ENCODE results near the gene VPS26C. TPM values are rescaled to one million over a fixed set of nuclear protein-coding genes. Genes with fewer than 3 reads are reported as not detected.
A peak's percentile ranks its signal among the peaks of the same experiment; 100 is the strongest.

VPS26C gene
- total and polyA plus RNA-seq, 10 of the 15 experiments (the other 5 are each of a cell fraction or from before 2014, with no cell fraction given) = 32.5 to 65.1 (median 48.0) TPM

DNA sequence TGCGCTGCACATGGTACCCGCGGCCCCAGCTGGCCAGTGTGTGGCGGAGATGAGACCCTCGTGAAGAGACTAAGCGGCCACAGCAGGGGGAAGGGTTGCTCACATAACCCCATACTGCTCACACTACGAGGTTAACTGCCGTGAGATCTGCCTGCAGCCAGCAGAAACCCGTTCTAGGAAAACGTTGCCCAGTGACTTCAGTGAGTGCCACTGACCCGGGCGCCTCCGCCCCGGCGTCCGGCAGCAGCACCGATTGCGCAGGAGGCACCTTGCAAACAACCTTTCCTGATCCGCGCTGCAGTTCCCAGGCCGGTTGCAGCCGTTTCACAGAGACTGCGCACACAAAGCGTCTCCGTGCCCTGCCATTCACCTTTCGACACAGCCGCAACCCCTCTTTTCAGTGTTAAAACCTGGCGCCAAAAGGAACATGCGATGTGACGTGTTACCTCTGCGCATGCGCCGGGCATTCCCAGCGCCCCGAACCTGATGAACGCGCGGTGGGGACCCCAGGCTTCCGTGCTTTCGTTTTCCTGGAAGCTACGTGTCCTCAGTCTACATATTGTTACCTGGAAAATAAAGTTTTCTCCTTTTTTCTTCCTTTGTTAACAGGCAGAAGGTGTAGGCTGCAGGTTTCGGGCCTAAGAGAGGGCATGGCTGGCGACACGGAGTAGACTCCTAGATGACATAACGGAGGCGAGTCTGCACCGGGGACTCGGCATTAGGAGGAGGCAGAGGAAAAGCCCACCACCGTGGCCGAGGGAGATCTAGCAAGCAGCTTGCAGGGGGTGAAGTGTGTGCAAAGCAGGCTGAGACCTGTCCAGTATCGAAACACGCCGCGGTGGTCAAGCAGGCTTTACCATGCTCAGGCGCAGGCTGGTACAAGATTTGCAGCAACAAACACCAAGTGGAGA lies 8.9 kb downstream of the VPS26C start (continued):
- TF ChIP-seq, protein P1, sequence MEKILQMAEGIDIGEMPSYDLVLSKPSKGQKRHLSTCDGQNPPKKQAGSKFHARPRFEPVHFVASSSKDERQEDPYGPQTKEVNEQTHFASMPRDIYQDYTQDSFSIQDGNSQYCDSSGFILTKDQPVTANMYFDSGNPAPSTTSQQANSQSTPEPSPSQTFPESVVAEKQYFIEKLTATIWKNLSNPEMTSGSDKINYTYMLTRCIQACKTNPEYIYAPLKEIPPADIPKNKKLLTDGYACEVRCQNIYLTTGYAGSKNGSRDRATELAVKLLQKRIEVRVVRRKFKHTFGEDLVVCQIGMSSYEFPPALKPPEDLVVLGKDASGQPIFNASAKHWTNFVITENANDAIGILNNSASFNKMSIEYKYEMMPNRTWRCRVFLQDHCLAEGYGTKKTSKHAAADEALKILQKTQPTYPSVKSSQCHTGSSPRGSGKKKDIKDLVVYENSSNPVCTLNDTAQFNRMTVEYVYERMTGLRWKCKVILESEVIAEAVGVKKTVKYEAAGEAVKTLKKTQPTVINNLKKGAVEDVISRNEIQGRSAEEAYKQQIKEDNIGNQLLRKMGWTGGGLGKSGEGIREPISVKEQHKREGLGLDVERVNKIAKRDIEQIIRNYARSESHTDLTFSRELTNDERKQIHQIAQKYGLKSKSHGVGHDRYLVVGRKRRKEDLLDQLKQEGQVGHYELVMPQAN (conservative IDR thresholded peaks at IDR 0.05) = peak; percentile 97
- TF ChIP-seq, protein P2, sequence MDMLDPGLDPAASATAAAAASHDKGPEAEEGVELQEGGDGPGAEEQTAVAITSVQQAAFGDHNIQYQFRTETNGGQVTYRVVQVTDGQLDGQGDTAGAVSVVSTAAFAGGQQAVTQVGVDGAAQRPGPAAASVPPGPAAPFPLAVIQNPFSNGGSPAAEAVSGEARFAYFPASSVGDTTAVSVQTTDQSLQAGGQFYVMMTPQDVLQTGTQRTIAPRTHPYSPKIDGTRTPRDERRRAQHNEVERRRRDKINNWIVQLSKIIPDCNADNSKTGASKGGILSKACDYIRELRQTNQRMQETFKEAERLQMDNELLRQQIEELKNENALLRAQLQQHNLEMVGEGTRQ (IDR thresholded peaks at IDR 0.05; ENCODE audit: borderline replicate concordance, low read depth, low read length) = no peak
- no peak for TF ChIP-seq CBX5 (IDR thresholded peaks at IDR 0.05; ENCODE audit: low read depth)
- TF ChIP-seq TARDBP (IDR thresholded peaks at IDR 0.05; ENCODE audit: borderline replicate concordance) = peak; percentile 45; the same call in 1 of the 2 replicates
- peak; percentile 71; the same call in 1 of the 2 replicates for TF ChIP-seq TAF1 (IDR thresholded peaks at IDR 0.05; ENCODE audit: borderline replicate concordance, low read depth, low read length)
- no peak for TF ChIP-seq PAX8 (IDR thresholded peaks at IDR 0.05)
- peak; percentile 36; the same call in 1 of the 2 replicates for TF ChIP-seq HDGF (IDR thresholded peaks at IDR 0.05)
- TF ChIP-seq, protein P3, sequence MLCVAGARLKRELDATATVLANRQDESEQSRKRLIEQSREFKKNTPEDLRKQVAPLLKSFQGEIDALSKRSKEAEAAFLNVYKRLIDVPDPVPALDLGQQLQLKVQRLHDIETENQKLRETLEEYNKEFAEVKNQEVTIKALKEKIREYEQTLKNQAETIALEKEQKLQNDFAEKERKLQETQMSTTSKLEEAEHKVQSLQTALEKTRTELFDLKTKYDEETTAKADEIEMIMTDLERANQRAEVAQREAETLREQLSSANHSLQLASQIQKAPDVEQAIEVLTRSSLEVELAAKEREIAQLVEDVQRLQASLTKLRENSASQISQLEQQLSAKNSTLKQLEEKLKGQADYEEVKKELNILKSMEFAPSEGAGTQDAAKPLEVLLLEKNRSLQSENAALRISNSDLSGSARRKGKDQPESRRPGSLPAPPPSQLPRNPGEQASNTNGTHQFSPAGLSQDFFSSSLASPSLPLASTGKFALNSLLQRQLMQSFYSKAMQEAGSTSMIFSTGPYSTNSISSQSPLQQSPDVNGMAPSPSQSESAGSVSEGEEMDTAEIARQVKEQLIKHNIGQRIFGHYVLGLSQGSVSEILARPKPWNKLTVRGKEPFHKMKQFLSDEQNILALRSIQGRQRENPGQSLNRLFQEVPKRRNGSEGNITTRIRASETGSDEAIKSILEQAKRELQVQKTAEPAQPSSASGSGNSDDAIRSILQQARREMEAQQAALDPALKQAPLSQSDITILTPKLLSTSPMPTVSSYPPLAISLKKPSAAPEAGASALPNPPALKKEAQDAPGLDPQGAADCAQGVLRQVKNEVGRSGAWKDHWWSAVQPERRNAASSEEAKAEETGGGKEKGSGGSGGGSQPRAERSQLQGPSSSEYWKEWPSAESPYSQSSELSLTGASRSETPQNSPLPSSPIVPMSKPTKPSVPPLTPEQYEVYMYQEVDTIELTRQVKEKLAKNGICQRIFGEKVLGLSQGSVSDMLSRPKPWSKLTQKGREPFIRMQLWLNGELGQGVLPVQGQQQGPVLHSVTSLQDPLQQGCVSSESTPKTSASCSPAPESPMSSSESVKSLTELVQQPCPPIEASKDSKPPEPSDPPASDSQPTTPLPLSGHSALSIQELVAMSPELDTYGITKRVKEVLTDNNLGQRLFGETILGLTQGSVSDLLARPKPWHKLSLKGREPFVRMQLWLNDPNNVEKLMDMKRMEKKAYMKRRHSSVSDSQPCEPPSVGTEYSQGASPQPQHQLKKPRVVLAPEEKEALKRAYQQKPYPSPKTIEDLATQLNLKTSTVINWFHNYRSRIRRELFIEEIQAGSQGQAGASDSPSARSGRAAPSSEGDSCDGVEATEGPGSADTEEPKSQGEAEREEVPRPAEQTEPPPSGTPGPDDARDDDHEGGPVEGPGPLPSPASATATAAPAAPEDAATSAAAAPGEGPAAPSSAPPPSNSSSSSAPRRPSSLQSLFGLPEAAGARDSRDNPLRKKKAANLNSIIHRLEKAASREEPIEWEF (IDR thresholded peaks at IDR 0.05; ENCODE audit: insufficient replicate concordance, low read depth, low read length) = no peak
- TF ChIP-seq, protein P4, sequence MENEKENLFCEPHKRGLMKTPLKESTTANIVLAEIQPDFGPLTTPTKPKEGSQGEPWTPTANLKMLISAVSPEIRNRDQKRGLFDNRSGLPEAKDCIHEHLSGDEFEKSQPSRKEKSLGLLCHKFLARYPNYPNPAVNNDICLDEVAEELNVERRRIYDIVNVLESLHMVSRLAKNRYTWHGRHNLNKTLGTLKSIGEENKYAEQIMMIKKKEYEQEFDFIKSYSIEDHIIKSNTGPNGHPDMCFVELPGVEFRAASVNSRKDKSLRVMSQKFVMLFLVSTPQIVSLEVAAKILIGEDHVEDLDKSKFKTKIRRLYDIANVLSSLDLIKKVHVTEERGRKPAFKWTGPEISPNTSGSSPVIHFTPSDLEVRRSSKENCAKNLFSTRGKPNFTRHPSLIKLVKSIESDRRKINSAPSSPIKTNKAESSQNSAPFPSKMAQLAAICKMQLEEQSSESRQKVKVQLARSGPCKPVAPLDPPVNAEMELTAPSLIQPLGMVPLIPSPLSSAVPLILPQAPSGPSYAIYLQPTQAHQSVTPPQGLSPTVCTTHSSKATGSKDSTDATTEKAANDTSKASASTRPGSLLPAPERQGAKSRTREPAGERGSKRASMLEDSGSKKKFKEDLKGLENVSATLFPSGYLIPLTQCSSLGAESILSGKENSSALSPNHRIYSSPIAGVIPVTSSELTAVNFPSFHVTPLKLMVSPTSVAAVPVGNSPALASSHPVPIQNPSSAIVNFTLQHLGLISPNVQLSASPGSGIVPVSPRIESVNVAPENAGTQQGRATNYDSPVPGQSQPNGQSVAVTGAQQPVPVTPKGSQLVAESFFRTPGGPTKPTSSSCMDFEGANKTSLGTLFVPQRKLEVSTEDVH (IDR thresholded peaks at IDR 0.05; ENCODE audit: low read depth, partially characterized antibody) = peak; percentile 87
- TF ChIP-seq SREBF2 (IDR thresholded peaks at IDR 0.05; ENCODE audit: low read length) = peak; percentile 74
- peak; percentile 88 for TF ChIP-seq CREB1 (IDR thresholded peaks at IDR 0.05; ENCODE audit: low read depth)
- TF ChIP-seq NBN (IDR thresholded peaks at IDR 0.05) = peak; percentile 12; the same call in 1 of the 2 replicates
- TF ChIP-seq, protein P5, sequence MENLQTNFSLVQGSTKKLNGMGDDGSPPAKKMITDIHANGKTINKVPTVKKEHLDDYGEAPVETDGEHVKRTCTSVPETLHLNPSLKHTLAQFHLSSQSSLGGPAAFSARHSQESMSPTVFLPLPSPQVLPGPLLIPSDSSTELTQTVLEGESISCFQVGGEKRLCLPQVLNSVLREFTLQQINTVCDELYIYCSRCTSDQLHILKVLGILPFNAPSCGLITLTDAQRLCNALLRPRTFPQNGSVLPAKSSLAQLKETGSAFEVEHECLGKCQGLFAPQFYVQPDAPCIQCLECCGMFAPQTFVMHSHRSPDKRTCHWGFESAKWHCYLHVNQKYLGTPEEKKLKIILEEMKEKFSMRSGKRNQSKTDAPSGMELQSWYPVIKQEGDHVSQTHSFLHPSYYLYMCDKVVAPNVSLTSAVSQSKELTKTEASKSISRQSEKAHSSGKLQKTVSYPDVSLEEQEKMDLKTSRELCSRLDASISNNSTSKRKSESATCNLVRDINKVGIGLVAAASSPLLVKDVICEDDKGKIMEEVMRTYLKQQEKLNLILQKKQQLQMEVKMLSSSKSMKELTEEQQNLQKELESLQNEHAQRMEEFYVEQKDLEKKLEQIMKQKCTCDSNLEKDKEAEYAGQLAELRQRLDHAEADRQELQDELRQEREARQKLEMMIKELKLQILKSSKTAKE (IDR thresholded peaks at IDR 0.05; ENCODE audit: low read depth, poor library complexity, severe bottlenecking) = peak; percentile 83
- TF ChIP-seq POLR2AphosphoS5 (IDR thresholded peaks at IDR 0.05; ENCODE audit: low read length) = peak; percentile 57
- TF ChIP-seq YY1 (IDR thresholded peaks at IDR 0.05; ENCODE audit: low read depth, low read length) = peak; percentile 37; the same call in 1 of the 2 replicates
